Superior temporal gyrus (tissue), 1 donor: ENCODE measurements around the gene VASH2.

ENCODE experiments used
- DNase-seq: peaks from one replicate; pipeline ENCODE4 v3.0.0-alpha.2; 2016; ENCODE audit errors: extremely low spot score

The VASH2 gene

DNA sequence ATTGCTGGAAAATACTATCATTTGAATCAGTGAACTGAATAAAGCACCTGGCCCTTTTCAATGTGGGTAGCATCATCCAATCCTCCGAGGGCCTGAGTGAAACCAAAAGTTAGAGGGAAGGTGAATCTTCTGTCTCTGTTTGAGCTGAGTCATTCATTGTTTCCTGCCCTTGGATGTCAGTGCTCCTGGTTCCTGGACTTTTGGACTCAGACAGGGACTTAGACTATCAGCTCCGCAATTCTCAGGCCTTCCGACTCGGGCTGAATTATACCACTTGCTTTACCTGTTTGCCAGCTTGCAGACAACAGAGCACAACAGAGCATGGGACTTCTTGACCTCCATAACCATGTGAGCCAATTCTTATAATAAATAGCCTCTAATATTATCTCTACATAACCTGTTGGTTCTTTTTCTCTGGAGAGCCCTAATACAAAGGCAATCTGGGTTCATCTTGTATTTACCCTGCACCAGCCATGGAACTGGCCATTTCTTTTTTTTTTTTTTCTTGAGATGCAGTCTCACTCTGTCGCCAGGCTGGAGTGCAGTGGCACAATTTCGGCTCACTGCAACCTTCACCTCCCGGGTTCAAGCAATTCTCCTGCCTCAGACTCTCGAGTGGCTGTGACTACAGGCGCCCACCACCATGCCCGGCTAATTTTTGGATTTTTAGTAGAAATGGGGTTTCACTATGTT, 19.2 kb upstream of the VASH2 start:
- no peak for DNase-seq

DNA sequence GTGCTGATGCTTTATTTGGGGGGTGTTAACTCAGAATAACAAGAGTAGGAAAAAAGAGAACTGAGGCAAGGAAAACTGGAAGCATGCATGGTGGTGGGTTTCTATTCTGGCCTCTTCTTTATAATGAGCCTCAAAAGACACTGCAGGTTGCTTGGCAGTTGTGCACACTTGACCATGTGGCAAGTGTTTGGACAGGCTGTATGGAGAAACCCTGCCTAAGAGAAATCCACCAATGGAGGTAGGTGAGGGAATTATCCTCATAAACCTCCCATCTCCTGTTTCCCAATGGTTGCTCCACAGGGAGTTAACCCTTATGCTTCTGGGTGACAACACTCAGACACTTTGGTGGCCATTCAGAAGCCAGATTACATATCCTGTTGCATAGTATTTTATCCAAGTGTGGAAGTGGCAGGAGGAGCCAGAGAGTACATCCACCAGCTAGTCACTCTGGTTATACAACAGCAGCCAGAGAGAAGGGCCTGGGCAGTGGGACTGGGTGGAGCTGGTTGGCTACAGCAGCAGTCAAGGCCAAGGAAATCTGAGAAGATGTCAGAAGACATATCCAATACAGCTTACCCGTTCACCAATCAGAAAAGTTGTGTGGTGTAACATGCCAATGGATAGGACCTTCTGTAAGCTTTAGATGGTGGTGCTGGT, 16.4 kb upstream of the VASH2 start:
- no peak for DNase-seq

GRCh38 chr1:212935387-212935981, 14.9 kb upstream of the VASH2 start:
- no peak for DNase-seq

GRCh38 chr1:212937034-212937433, 13.3 kb upstream of the VASH2 start:
- DNase-seq, result no peak

GRCh38 chr1:212938846-212939245, 11.5 kb upstream of the VASH2 start:
- no peak for DNase-seq

- no peak for DNase-seq
Measured at GRCh38 chr1:212941452-212941851, 8.9 kb upstream of the VASH2 start.

DNA sequence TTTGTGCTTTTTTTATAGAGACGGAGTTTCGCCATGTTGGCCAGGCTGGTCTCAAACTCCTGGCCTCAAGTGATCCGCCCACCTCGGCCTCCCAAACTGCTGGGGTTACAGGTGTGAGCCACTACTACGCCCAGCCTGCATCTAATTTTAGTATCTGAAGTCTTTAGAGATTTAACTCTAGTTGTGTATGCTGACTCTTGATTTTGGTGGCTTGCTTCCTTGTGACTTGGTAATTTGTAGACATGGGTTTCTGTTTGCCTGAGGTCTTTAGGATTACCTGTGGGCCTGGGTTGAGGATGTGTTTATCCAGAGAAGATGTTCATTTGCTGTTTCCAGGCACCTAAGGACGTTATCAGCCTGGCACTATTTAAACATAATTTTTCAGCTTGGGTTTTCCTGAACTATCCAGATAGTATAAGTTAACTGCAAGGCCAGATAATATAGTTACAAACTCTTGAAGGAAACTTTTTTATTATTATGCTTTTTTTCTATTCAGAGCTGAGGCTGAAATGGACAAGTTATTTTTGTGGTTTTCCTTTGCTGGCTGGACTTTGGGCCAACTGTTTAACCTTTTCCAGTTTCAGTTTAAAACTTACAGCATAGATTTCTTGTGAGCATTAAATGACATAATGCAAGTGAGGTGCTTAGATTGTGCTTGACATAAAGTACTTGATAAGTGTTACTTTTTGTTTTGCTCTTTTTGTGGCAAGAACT, 7.5 kb upstream of the VASH2 start:
- DNase-seq, result no peak

DNA sequence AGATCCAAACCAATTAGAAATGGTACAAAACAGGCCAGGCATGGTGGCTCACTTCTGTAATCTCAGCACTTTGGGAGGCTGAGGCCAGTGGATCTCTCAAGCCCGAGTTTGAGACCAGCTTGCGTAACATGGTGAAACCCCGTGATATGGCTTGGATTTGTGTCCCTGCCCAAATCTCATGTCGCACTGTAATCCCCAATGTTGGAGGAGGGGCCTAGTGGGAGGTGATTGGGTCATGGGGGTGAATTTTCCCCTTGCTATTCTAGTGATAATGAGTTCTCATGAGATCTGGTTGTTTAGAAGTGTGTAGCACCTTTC, 7.0 kb upstream of the VASH2 start:
- DNase-seq, result no peak

DNA sequence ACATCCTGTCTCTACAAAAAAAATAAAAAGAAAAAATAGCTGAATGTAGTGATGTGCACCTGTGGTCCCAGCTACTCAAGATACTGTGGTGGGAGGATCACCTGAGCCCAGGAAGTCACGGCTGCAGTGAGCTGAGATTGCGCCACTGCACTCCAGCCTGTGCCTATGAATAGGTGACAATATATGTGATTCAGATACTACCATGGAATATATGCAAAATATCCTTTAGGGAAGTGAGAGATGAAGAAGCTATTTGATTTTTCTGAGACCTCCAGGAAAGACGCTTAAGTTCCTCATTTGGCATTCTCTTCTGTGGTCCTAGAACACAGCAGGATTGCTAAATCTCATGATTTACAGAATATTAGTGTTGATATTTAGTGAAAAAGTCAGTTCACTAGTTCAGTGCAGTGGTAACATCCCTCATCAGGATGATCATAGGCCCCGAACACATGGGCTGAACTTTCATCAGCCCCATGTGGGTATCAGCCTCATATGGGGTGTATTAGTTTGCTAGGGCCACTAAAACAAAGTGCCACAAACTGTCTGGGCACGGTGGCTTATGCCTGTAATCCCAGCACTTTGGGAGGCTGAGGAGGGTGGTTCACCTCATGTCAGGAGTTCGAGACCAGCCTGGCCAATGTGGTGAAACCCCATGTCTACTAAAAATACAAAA, 6.0 kb upstream of the VASH2 start:
- no peak for DNase-seq

- DNase-seq, result no peak
Measured at GRCh38 chr1:212945056-212945455, 5.3 kb upstream of the VASH2 start.

GRCh38 chr1:212945463-212946160, 4.7 kb upstream of the VASH2 start:
- DNase-seq, result no peak

GRCh38 chr1:212946872-212947271, 3.5 kb upstream of the VASH2 start:
- DNase-seq, result no peak

DNA sequence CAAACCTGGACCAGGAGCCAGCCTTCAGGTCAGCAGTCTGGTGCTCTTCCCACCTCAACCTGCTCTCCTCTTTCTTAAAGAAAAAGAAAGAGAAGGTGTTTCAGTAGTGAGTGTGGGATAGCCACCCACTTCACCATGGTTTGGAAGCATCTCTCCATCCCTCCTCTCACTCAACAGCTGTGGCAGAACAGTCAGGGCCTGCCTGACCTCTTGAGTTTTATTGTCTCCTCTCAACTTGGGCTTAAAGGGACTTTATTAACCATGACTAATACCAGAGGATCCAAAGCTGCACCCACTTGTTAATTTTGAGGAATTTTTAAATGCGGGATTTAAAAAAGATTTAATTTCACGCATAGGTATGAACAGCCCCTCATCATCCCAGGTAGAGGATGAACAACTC, 570 bp upstream of the VASH2 start:
- DNase-seq, result no peak

DNA sequence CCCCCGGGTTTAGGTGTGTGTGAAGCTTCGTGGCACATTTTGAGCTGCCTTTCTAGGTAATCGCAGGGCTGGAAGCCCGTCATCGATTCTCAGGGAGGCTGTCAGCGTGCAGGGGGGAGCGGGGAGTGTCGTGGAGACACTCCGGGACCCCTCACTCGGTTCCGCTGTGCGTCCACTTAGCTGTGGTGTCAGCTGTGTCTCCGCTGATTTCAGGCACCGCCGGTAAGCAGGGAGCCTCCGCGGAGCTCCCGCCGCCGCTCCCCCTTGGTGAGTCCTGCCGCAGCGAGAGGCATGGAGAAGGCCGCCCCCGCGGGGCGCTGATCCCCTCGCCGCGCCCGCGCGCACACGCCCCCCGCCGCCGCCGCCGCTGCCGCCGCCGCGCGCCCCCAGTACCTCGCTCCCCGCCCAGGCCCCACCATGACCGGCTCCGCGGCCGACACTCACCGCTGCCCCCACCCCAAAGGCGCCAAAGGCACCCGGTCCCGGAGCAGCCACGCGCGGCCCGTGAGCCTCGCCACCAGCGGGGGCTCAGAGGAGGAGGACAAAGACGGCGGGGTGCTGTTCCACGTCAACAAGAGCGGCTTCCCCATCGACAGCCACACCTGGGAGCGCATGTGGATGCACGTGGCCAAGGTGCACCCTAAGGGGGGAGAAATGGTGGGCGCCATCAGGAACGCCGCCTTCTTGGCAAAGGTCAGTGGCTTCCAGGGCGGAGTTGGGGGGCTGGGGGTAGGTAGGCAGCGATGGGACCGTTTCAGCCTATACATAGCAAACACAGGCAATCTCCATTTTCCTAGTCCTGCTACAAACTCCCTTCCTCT, 995 bp downstream of the VASH2 start:
- DNase-seq, result no peak

DNA sequence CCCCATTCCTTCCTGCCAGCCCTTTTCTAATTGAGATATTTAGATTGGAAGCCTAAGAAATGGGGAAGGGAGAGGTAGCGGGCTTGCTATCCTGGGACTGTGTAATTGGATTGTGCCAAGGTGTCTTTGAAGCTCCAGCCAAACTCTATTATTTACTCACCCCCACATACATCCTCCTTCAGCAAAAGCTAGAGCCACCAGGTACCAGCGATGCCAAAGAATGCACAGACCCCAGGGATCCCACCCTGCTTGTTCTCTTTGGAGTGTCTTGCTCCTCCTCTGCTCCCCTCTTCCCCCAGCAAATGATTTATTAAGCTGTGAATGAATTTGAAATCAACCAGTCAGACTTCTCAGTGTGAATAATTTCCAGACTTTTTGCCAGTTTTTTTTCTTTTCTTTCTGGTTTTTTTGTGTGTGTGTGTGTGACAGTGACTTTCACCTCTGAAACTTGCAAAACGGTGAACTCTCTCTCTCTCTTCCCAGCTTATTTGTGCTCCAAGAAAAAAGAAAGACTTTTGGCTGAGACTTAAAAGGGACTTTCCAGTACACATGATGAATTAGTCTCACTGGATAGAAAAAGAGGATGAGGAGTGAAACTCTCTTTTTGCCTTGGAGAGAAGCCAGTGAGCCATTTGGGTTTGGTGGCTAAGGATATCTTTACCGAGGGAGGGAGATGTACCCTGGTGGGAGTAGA, 1.8 kb downstream of the VASH2 start:
- DNase-seq, result peak; percentile 20

- DNase-seq, result no peak
Measured at GRCh38 chr1:212952641-212952976, 2.3 kb downstream of the VASH2 start.

- DNase-seq, result no peak
Measured at GRCh38 chr1:212953321-212953720, 3.0 kb downstream of the VASH2 start.

DNA sequence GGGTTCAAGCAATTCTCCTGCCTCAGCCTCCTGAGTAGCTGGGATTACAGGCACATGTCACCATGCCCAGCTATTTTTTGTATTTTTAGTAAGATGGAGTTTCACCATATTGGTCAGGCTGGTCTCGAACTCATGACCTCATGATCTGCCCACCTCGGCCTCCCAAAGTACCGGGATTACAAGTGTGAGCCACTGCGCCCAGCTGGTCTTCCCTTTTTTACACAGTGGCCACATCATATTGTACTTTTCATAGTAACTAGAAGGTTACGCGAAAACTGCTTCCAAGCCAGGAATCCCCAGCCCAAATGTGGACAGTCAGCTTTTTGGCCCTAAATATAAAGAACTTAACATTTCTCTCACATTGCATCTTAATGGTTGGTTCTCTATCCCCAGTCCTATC, 4.2 kb downstream of the VASH2 start:
- DNase-seq, result no peak

DNA sequence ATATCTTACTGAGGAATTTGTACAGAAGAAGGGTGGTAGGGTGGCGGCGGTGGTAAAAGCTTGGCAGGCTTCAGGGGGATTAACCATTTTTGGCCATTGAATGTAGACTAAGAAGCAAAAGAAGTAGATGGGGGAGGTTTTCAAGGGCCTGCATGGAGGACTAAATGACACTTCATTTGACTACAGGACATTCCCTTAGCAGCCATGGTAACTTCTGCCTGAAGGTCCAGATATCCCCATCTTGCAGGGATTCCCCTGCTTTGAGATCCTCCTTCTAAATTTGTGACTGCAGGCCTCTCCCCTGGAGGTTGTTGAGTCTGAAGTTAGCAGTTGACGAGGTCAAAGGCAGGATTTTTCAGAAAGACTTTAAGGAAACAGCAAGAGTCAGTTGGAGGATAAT, 4.8 kb downstream of the VASH2 start:
- no peak for DNase-seq

GRCh38 chr1:212955961-212956620, 5.8 kb downstream of the VASH2 start:
- no peak for DNase-seq
